Activated CD4-positive, CD25-positive, alpha-beta regulatory T cell (primary cell): Measurements from ENCODE around the gene NRL.

Experiments
- DNase-seq, 4 experiments: peaks; one replicate each; lab custom pipeline; 2025; lab: John Stamatoyannopoulos, UW

The NRL gene

DNA sequence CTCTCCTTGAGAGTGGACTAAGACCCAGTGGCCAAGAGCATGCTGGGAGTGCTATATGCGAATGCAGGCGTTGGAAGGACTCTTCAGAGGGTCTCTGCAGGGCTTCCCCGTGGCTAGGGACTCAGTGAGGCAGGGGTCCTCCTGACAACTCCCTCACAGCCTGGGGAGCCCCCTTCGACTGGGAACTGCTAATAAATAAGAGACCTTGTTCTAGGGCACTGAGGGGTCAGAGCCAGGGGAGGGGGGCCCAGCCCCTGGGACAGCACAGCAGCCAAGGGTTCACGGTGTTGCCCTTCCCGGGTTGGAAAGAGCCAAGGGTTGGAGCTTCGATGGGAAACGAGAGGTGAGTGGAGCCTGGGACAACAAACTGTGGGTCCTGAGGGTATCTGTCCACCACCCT lies 49.3 kb downstream of the NRL start:
- no peak for DNase-seq

DNA sequence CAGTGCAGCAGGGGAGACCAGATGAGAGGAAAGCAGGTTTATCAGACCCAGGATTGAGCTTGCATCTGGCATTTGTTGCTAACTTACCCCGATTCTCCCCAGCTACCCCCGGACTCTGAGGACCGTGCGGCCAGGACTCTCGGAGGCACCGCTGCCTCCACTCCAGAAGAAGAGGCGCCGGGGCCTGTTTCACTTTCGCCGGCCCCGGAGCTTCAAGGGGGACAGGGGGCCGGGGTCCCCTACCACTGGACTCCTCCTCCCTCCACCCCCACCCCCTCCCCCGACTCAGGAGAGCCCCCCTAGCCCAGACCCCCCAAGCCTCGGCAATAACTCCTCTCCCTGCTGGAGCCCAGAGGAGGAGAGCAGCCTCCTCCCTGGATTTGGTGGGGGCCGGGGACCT lies 49.9 kb downstream of the NRL start:
- no peak for DNase-seq

DNA sequence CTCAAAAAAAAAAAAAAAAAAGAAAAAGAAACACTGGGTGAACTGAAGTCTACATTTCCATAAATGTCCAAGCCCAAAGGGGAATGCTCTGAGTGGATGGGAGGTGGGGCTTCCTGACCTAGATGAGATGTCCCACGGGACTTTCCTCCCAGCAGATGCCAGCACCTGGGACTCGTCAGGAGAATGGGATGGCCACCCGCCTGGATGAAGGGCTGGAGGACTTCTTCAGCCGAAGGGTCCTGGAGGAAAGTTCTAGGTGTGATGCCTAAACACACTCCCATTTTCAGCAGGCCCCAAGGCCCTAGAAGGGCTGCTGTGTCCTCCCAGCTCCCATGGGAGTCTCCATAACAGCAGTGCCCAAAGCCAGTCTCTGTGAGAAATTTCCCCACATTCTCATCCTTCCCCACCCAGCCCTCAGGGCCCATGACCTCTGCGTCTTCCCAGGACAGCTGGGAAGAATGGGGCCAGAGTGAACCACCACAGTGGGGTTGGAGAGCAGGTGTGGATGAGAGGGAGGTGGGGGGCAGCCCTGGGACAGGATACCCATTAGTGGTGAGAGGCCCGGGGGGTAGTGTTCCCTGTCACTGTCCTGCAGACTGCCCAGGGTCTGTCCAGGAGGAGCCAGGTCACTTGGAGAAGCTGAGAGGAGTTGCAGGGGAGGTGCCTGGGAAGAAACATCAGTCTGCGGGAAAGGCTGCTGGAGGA lies 50.5 kb downstream of the NRL start:
- DNase-seq = no peak

DNA sequence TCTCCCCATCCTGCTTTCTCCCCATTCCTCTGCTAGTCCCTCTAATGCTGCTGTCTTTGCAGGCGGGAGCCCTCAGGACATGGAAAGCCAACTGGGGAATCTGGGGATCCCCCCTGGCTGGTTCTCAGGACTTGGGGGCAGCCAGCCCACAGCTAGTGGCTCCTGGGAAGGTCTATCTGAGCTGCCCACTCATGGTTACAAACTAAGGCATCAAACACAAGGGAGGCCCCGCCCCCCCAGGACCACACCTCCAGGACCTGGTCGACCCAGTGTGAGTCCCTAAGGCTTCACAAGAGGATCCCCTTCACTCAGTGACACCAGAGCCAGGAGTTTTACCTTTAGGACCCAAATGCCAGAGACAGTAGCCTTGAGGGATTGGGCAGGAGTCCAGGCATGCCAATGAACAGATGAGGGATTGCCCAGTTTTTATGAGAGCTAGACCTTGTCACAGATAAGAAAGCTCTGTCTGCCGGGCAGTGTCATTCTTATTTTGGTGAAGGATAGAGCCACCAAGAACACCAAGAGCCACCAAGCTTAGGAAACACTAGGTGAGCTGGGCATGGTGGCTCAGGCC lies 51.4 kb downstream of the NRL start:
- DNase-seq = no peak

DNA sequence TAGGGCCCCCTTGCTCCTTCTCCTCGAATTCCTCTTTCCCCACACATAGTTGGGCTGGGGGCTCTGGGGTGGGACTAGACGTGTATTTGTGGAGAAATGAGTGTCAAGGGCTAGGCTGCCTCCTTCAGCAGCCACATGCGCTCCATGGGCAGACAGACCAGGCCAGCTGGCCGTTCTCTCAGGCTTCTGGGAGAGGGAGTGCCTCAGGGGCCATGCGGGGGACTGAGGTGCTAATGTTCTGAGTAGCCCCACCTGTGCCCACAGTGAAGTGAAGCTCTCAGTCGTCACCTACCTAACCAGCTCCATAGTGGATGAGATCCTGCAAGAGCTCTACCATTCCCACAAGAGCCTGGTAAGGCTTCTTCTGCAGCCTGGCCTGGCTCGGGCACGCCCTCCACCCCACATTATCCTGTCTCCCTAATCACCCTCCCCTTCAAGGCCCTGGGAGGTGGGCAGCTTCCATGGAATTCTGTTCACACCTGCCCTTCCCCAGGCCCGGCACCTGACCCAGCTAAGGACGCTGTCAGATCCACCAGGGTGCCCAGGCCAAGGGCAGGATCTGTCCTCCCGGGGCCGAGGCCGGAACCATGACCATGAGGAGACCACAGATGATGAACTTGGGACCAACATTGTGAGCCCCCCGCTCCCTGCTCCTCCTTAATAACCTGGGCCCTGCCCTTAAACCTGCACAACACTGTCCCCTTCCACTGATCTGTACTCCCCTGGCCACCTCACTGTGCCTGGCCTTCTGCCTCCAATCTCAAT lies 52.4 kb downstream of the NRL start:
- DNase-seq = no peak

DNA sequence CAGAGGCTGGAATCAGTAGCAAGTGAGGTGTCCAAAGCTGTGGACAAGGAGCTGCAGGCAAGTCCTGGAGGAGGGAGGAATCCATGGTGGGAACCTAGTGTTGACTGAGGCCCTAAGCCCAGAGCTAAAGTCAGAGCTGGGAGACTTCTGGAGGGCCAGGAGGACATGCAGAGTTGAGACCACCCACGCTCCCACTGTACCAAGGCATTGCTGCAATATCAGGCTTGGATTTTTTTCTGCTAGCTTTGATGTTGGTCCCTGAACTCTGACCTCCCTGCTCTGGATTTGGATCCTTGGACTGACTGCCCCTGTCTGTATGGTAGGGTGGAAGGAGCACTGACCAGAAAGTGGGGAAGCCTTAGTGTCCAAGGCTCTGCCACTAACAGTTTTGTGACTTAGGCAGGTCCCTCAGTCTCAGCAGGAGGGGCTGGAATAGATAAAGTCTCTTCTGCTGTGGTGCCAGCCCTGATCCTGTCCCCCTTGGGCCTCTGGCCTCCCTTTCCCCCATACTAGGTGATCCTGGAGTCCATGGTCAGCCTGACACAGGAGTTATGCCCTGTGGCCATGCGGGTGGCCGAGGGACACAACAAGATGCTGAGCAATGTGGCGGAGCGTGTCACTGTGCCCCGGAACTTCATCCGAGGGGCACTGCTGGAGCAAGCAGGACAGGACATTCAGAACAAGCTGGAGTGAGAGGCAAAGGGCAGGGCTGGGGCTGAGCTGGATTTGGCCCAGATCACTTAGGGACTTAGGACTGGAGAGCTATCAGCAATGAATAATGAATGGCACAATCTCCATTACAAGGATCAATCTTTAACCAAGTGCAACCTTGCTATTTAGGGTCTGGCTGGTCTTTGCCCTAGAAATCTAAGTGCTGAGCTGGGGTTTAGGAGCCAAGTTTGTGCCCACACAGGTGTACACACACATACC lies 53.5 kb downstream of the NRL start:
- DNase-seq = no peak

DNA sequence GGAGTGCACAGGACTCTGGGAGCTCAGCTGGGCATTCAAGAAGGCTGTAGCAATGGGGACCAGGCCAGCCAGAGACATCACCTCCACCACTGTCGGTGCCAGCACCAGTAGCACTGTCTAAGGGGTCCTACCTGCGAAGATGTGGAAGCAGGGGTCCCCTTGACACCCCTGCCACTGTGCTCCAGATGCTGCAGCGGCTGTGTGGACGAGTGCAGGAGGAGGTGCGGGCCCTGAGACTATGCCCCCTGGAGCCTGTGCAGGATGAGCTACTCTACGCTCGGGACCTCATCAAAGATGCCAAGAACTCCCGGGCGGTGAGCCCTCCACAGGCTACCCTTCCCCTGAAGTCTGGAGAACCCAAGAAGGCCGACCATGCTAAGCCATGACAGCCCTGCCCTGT lies 54.3 kb downstream of the NRL start:
- no peak for DNase-seq

DNA sequence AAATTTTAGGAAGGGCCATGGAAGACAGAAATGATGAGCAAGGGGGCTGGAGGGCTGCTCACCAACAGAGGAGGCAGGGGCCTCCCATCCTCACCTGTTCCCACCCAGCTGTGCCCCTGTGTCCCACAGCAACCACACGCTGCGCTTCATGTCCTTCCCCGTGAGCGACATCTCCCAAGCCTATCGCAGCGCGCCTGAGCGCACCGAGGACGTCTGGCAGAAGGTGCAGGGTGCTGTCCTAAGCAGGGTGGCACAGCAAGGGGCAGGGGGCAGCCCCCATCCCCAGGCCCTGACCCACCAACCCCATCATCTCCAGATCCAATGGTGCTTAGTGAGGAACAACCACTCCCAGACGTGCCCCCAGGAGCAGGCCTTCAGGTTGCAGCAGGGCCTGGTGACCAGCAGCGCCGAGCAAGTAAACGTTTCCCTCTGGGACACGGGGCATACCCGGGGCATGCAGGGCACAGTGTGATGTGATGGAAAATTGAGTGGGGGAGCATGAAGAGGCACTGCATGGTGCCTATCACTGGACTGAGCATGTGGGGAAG lies 54.8 kb downstream of the NRL start:
- no peak for DNase-seq

DNA sequence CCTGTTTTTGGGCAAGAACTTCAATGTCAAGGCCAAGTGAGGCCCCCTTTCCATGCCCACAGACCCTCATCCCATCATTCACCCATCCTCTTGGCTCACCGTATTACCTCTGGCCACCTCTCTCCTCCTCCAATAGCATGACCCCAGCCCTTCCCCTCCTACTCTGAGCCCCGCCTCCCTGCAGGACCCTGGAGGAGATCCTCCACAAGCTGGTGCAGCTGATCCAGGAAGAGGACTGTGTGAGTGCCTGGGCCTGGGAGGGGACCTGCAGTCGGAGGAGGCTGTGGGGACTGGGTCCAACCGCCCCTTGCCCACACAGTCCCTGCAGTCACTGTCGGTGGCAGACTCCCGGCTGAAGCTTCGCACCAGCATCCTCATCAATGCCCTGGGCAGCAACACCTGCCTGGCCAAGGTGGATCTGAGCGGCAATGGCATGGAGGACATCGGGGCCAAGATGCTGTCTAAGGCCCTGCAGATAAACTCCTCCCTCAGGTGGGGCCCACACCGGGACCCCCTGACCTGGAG lies 55.7 kb downstream of the NRL start:
- DNase-seq = no peak

DNA sequence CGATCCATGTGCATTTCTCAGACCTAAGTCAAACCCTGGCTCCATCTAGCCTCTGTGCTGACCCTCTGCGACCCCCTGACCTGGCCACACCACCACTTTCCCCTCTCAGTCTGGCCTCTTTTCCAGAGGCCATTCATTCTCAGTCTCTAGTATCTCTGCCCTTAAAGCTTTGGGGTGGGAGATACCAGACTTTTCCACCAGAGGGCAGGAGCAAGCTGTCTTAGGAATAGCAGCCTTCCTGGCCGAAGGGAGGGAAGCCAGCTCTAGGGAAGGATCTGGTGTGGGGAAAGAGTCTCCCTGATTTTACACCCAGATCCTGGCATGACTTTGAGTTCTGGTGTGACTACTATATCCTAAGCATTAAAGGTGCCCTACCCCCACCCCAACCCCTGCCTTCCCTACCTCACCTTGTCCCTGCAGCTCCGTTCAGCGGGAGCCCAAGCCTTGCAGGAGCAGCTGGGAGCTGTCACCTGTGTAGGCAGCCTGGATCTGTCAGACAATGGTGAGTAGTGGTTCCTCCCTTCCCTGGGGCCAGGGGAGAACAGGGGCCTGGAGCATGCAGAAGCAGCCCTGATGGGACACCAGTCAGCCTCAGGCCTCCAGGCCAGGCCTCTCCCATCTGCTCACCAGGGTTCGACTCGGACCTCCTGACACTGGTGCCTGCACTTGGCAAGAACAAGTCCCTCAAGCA lies 56.3 kb downstream of the NRL start:
- no peak for DNase-seq

DNA sequence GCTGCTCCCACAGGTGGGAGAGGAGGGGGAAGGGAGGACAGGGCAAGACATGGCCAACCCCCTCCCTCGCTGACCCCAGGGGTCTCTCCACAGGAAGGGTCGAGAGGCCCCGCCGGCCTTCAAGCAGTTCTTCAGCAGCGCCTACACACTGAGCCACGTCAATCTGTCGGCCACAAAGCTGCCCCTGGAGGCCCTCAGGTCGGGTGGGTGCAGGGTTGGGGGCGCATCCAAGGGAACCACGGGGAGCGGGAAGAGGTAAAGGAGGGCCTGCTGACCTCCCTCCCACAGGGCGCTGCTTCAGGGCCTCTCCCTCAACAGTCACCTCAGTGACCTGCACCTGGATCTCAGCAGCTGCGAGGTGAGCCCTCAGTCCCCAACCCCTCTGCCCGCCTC lies 56.9 kb downstream of the NRL start:
- no peak for DNase-seq

DNA sequence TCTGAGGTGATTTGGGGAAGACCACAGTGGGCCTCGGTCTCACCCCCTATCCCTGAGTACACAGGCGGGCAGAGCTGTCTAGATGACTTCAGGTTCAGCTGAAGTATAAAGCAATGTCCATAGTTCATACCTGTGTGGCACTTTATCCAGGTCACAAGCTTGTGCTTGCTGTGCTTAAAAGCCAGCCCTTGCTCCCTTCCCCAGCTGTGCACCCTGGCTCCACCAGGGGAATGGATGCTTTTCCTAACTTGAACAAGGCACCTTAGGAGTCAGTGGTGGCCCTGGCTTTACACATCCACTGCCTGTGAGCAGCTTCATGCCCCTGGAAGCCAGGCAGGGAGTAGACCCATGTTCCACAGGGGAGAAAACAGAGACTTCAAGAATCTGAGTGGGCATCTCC lies 57.5 kb downstream of the NRL start:
- no peak for DNase-seq

DNA sequence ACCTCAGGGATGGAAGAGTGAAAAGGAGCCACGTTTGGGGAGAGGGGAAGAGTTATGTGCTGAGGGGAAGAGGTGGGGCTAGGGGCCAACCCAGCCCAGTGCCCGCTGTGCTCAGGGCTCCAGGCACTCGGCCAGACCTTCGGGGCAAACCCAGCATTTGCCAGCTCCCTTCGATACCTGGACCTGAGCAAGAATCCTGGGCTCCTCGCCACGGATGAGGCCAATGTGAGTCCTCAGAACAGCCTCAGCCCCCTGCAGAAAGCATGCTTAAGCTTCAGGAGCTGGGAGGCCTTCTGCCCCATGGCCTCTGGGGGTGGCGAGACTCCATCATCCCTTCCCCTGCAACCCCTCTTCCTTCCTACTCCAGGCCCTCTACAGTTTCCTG lies 58.0 kb downstream of the NRL start:
- DNase-seq = no peak

DNA sequence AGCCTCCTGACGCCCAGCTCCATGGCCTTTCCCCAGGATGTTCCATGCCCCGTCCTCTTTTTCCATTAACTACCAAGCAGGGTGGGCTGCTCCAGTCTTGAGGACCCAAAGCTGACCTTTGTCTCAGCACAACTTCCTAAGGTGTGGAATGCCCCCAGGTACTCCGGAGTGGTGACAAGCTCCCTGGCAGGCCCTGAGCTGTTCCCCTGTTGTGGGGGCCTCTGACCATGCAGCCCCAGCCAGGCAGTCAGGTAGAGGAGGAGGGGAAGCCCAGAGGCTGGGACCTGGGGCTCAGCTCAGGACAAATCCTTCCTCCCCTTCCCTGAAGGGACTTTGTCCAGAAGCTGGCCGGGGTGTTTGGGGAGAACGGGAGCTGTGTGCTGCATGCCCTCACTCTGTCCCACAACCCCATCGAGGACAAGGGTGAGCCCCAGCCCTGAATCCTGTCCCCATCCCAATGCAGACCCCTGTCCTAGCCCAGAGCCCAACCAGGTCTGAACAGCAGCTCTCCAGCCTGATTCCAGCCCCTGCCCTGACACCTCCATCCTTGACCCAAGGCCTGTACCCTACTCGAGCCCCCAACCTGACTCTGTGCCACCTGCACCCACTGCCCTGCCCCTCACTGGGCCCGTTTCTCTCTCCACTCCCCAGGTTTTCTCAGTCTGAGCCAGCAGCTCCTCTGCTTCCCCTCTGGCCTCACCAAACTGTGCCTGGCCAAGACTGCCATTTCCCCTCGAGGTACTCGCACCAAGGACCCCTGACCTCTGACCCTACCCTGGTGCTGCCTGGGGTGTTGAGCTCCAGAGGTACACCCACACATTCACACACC lies 58.6 kb downstream of the NRL start:
- no peak for DNase-seq

DNA sequence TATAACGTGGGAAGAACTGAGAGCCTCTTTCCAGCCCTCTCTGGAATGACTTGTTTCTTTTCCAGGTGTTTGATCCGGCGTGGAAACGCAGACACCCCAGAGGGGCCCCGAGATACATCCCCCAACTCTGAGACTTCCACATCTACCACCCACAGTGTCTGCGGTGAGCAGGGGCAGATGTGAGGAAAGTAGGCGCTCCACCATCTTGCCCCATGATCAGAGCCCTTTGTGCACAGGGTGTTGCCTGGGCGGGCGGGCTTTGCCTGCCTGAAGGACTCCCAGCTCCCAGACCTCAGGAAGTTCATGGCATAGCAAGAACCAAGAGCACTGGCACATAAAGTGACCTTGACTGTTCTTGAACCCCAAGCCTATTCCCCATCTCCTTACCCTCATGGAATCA lies 60.1 kb downstream of the NRL start:
- no peak for DNase-seq

DNA sequence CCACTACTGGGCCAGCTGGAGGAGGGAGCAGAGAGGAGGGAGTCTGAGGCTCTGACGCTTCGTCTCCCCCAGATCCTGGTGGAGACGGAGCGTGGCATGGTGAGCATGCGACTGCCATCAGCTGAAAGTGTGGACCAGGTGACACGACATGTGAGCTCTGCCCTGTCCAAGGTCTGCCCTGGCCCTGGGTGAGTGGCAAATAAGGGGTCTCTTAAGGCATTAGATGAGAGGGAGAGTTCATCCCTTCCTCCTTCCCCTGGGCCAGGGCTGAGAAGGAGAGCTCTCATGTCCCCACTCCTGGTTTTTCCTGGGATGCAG lies 60.5 kb downstream of the NRL start:
- DNase-seq = no peak

DNA sequence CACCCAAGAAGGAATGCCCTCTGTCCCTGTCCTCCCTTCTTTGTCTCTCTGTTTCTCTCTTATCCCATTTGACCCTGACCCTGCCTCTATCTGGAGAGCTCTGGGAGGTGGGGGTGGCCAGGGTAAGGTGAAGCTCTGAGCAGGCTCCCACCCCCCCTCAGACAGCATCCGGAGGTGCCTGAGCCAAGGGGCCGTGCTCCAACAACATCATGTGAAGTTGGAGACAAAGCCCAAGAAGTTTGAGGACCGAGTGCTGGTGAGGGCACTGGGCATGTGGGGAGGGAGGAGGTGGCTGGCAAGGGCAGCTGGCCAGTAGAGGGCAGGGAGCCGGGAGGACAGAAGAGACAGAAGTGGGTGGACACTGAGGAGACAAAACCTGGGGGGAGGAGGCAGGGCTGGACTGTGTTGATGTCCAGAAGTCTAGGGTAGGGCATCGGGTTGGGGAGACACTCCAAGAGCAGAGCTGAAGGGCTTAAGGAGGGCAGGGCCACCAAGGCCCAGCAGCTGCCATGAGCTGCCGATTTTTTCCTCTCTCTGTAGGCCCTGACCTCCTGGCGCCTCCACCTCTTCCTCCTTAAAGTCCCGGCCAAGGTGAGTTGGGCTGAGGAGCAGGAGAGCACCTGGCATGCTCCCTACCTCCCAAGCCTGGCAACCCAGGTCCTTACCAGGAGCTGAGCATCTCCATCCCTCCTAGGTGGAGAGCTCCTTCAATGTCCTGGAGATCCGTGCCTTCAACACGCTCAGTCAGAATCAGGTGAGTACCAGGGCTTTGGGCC lies 61.0 kb downstream of the NRL start:
- DNase-seq = no peak

DNA sequence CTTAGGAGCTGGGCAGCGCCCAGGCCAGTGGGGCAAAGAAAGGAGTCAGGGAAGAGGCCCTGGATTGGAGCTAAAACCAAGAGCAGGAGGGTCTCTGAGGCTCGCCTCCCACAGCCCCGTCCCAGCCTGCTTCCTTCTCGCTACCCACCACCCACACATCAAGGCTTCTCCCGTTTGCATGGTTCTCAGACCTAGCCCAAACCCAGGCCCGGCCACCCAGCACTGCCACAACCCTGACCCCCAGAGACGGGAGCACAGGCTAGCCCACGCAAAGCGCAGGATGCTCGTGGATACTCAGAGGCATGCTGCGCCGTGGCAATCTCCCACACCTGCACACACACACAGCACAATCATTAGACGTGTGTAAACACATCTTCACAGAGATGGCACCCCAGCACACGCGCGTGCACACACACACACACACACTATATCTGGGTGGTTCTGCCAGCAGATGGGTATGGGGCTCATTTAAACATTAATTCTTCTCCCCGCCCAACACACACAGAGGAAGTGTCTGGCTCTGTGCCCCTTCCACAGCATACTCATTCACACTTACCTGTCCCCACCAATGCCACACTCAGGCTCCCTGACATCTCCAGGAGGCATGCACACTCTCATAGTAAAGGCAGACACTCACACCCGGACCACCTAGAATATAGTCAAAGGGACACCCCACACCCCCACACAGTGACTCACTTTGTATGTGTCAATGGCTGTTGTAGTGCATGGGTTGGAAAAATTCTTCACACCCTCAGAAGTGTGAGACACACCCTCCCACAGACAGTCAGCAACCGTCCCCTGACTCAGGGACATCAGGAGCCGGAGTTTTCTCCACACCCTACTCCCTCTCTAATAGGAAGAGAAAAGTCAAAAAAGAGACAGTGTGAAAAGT lies 61.8 kb downstream of the NRL start:
- DNase-seq = no peak
